IMR-90 (cell line): ENCODE data around the gene VOPP1.

Source experiments
- CEBPB ChIP-seq: IDR thresholded peaks from 2 replicates; pipeline ENCODE4 v1.6.1; 2012; ENCODE audit warnings: low read depth, low read length, improper control_type of control experiment
- POLR2A ChIP-seq: IDR thresholded peaks from 2 replicates; pipeline ENCODE4 v1.6.1; 2012; ENCODE audit warnings: mild to moderate bottlenecking, low read depth, low read length
- TF ChIP-seq, protein P1 (sequence below): fragments of 150-350 bp; IDR thresholded peaks from 2 replicates; pipeline ENCODE4 v1.6.1; 2017; ENCODE audit warnings: mild to moderate bottlenecking, antibody characterized with exemption, low read length, low read depth
- TF ChIP-seq, protein P2 (sequence below): conservative IDR thresholded peaks from 2 replicates; pipeline ENCODE4 v1.5.1; 2012; ENCODE audit warnings: mild to moderate bottlenecking, low read depth, low read length, improper control_type of control experiment

DNA sequence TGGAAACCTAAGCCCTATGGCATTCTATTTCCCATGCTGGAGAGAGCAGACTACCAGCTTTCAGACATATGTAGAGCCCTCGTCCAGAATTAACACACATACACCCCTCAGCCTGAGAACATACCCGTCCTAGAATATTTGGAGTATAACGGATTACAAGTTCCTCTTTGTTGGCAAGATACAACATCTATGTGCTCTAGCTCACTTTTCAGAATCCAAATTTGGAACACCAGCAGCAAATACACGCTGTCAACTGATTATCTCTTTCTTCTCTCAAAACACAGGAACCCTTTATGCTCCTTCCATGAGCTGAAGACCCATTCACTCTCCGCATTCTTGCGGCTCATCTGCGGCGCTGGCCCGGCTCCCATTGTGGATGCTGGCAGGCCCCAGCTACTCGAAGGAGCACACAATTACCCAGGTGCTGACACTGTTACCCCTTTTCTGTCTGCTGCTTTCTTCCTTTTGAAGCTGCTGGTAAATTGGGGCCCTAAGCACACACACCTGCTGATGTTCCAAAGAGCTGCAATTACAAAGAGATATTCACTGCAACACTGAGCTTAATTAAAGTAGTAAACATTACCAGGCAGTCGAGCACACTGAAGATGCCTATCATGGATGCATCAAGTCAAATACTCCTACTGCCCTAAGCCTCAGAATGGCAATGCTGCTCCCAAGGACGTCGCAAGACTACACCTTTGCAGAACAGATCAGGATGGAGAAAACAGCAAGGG is 70.0 kb downstream of the VOPP1 start:
- TF ChIP-seq, protein P1, sequence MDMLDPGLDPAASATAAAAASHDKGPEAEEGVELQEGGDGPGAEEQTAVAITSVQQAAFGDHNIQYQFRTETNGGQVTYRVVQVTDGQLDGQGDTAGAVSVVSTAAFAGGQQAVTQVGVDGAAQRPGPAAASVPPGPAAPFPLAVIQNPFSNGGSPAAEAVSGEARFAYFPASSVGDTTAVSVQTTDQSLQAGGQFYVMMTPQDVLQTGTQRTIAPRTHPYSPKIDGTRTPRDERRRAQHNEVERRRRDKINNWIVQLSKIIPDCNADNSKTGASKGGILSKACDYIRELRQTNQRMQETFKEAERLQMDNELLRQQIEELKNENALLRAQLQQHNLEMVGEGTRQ, result no peak
- TF ChIP-seq CEBPB, result no peak
- TF ChIP-seq, protein P2, sequence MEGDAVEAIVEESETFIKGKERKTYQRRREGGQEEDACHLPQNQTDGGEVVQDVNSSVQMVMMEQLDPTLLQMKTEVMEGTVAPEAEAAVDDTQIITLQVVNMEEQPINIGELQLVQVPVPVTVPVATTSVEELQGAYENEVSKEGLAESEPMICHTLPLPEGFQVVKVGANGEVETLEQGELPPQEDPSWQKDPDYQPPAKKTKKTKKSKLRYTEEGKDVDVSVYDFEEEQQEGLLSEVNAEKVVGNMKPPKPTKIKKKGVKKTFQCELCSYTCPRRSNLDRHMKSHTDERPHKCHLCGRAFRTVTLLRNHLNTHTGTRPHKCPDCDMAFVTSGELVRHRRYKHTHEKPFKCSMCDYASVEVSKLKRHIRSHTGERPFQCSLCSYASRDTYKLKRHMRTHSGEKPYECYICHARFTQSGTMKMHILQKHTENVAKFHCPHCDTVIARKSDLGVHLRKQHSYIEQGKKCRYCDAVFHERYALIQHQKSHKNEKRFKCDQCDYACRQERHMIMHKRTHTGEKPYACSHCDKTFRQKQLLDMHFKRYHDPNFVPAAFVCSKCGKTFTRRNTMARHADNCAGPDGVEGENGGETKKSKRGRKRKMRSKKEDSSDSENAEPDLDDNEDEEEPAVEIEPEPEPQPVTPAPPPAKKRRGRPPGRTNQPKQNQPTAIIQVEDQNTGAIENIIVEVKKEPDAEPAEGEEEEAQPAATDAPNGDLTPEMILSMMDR, result no peak
- no peak for TF ChIP-seq POLR2A
